Measurements from ENCODE around the gene RAMP3. TPM values are rescaled to one million over a fixed set of nuclear protein-coding genes. Genes with fewer than 3 reads are reported as not detected.
"Not testable (repeated sequence)": the region's sequence is repeated elsewhere in the genome, so short reads cannot be mapped to it uniquely, and the experiment has no call there.

The RAMP3 gene, protein sequence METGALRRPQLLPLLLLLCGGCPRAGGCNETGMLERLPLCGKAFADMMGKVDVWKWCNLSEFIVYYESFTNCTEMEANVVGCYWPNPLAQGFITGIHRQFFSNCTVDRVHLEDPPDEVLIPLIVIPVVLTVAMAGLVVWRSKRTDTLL
- not detected in 2 replicates for polyA plus RNA-seq (2011; rRNA removed)
- polyA minus RNA-seq (2011; rRNA and poly(A)+ RNA removed): not detected in 2 replicates

- Histone ChIP-seq H3K36me3 (ENCODE audit: control insufficient read depth, insufficient read depth, low read length) (no peaks in the 10 kb centered on the region), H3K27me3 (ENCODE audit: control insufficient read depth, insufficient read depth, low read length) (peaks cover 11% of the 10 kb centered on the region), H3K4me3 (ENCODE audit: low read depth, low read length) (no peak within 1 kb of the TSS)
- ChIA-PET CTCF (interaction anchor here (1.5 to 2.9 kb wide), 3 partner anchors 101 to 105 kb away, joined by 4 to 10 read pairs (median 9); no protein-coding TSS in a partner anchor), POLR2A (no interaction called here)
- DNase-seq (ENCODE audit: low read depth): no peak
- TF ChIP-seq, protein P1, sequence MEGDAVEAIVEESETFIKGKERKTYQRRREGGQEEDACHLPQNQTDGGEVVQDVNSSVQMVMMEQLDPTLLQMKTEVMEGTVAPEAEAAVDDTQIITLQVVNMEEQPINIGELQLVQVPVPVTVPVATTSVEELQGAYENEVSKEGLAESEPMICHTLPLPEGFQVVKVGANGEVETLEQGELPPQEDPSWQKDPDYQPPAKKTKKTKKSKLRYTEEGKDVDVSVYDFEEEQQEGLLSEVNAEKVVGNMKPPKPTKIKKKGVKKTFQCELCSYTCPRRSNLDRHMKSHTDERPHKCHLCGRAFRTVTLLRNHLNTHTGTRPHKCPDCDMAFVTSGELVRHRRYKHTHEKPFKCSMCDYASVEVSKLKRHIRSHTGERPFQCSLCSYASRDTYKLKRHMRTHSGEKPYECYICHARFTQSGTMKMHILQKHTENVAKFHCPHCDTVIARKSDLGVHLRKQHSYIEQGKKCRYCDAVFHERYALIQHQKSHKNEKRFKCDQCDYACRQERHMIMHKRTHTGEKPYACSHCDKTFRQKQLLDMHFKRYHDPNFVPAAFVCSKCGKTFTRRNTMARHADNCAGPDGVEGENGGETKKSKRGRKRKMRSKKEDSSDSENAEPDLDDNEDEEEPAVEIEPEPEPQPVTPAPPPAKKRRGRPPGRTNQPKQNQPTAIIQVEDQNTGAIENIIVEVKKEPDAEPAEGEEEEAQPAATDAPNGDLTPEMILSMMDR (IDR thresholded peaks at IDR 0.05; ENCODE audit: insufficient read depth, low read depth, low read length): no peak
Measured at GRCh38 chr7:45157653-45158401, at the start of gene RAMP3. TSS of gene RAMP3 (plus strand) at chr7:45157791. CDS start at chr7:45157829, 38 bp downstream.

DNA sequence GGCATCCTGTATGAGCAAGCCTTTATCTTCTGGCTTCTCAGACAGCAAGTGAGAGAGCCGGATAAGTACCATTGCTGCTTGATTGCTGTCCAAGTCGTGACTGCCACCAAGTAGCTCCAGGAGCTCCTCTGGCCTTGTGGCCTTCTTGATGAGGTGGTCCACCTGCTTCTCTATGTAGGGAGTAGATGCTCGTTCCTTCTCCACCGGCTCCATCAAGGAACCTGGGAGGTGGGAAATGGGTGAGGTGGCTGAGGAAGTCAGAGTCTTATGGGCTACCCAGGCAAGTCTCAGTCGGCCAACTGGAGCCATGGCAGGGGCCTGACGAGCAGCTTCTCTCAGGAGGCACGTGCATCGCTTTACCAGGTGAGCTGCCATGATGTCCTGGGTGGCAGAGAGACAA is 48.7 kb upstream of the RAMP3 start:
- 0 out of 2 replicates have a peak, but pooled peaks cover 1% of the 10 kb centered on the region for H3K27me3 ChIP-seq (ENCODE audit: control insufficient read depth, insufficient read depth, low read length)
- H3K36me3 ChIP-seq (ENCODE audit: control insufficient read depth, insufficient read depth, low read length): peaks cover 40% of the 10 kb centered on the region
- ChIA-PET POLR2A (no interaction called here), CTCF (no interaction called here)
- H3K4me3 ChIP-seq (ENCODE audit: low read depth, low read length): no peak overlapping the region
- no peak for DNase-seq (ENCODE audit: low read depth)
- TF ChIP-seq, protein P1 (IDR thresholded peaks at IDR 0.05; ENCODE audit: insufficient read depth, low read depth, low read length): no peak

GRCh38 chr7:45111298-45112223 is 46.0 kb upstream of the RAMP3 start, which contains the start of gene TBRG4:
TSS of gene TBRG4 (minus strand) at chr7:45111697. CDS start at chr7:45109237, 2,460 bp downstream.
- H3K36me3 ChIP-seq (ENCODE audit: control insufficient read depth, insufficient read depth, low read length): peaks cover 18% of the 10 kb centered on the region
- H3K4me3 ChIP-seq (ENCODE audit: low read depth, low read length): peak within 1 kb of the TSS; percentile 96
- POLR2A ChIA-PET: no interaction called here
- CTCF ChIA-PET: interaction anchor here (0.5 to 3.0 kb wide), 5 partner anchors 23 to 194 kb away, joined by 3 to 11 read pairs (median 4); no protein-coding TSS in a partner anchor
- peak; percentile 61 for DNase-seq (ENCODE audit: low read depth)
- TF ChIP-seq, protein P1 (IDR thresholded peaks at IDR 0.05; ENCODE audit: insufficient read depth, low read depth, low read length): peak; percentile 51
- H3K27me3 ChIP-seq (ENCODE audit: control insufficient read depth, insufficient read depth, low read length): peaks cover 2% of the 10 kb centered on the region

DNA sequence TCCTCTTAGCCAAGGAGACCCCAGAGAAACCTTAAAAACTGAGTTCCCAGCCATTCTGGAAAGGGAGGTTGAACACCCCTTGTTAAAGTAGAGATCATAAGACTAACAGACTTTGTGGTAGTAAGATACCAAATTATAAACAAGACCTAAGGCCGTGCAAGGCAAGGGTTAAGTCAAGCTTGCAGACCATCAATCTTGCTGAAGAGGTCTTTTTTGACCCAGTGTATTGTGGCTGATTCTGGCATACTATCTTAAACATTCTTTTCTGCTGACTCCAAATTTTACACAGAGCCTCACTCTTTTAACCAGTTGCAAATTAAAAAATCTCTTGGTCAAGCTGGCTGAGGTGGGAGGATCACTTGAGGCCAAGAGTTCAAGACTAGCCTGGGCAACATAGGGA is 44.9 kb upstream of the RAMP3 start:
- H3K27me3 ChIP-seq (ENCODE audit: control insufficient read depth, insufficient read depth, low read length): peaks cover 4% of the 10 kb centered on the region
- no peak for DNase-seq (ENCODE audit: low read depth)
- POLR2A ChIA-PET: no interaction called here
- H3K36me3 ChIP-seq (ENCODE audit: control insufficient read depth, insufficient read depth, low read length): peaks cover 11% of the 10 kb centered on the region
- H3K4me3 ChIP-seq (ENCODE audit: low read depth, low read length): no peak overlapping the region
- TF ChIP-seq, protein P1 (IDR thresholded peaks at IDR 0.05; ENCODE audit: insufficient read depth, low read depth, low read length): no peak
- CTCF ChIA-PET: interaction anchor here (1.0 to 3.0 kb wide), 4 partner anchors 22 to 158 kb away, joined by 3 to 15 read pairs (median 8); no protein-coding TSS in a partner anchor

DNA sequence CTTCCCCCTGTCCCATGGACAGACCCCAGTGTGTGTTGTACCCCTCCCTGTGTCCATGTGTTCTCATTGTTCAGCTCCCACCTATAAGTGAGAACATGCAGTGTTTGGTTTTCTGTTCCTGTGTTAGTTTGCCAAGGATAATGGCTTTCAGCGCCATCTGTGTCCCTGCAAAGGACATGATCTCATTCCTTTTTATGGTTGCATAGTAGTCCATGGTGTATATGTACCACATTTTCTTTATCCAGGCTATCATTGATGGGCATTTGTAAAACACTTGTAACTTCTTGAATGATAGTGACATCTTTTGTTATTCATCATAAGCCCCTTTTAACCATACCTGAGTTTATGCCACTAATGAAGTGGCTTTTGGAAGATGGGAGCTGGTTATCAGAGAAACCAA is 43.3 kb upstream of the RAMP3 start:
- not testable (repeated sequence) for DNase-seq (ENCODE audit: low read depth)
- CTCF ChIA-PET: interaction anchor here (2.3 to 2.8 kb wide), 3 partner anchors 11 to 140 kb away, joined by 7 to 15 read pairs (median 12); no protein-coding TSS in a partner anchor

More for the DNA sequence above, 43.3 kb upstream of the RAMP3 start:
- H3K27me3 ChIP-seq (ENCODE audit: control insufficient read depth, insufficient read depth, low read length); H3K36me3 ChIP-seq (ENCODE audit: control insufficient read depth, insufficient read depth, low read length); POLR2A ChIA-PET; H3K4me3 ChIP-seq (ENCODE audit: low read depth, low read length): not testable (repeated sequence)
